PC-9 (cell line): ENCODE results near the gene TBPL1. TPM values are rescaled to one million over a fixed set of nuclear protein-coding genes. Genes with fewer than 3 reads are reported as not detected.

Experiments
- BruUV-seq: library from RNA; stranded (reverse); fragments of 400-500 nt; replicated peaks from 2 replicates; lab custom pipeline; 2021; lab: Mats Ljungman, UMichigan
- CTCF ChIA-PET: fragments of 300-600 bp; sonication (Branson Sonifier 250); formaldehyde crosslinking; loops from one replicate; lab custom pipeline; 2022; ENCODE audit warnings: antibody characterized with exemption; lab: Charles Lee
- POLR2A ChIA-PET: fragments of 300-600 bp; sonication (Branson Sonifier 250); formaldehyde crosslinking; loops from one replicate; lab custom pipeline; 2022; ENCODE audit warnings: antibody characterized with exemption; ENCODE audit not compliant: unreplicated experiment; lab: Charles Lee
- DNase-seq, 2 experiments: peaks; one replicate each; pipeline versions ENCODE4 v3.0.0 to v3.0.0-alpha.2; 2015 to 2022; ENCODE audit warnings: mixed read lengths in 1 of 2
- H2AFZ ChIP-seq: fragments of 200-600 bp; sonication (generic); 2 replicates; pipeline ENCODE4 v1.8.1; 2017; ENCODE audit warnings: antibody characterized with exemption
- H3F3A ChIP-seq: fragments of 200-600 bp; sonication (generic); 2 replicates; pipeline ENCODE4 v1.8.1; 2017; ENCODE audit warnings: antibody characterized with exemption, mild to moderate bottlenecking, low read depth; ENCODE audit not compliant: insufficient read depth
- H3K27ac ChIP-seq: fragments of 200-600 bp; sonication (generic); 2 replicates; pipeline ENCODE4 v1.6.1; 2016; ENCODE audit warnings: mixed run types
- H3K27me3 ChIP-seq: fragments of 200-600 bp; sonication (generic); 2 replicates; pipeline ENCODE4 v1.6.1; 2016; ENCODE audit warnings: low read depth, mixed run types; ENCODE audit not compliant: insufficient read depth
- H3K36me3 ChIP-seq: fragments of 200-600 bp; sonication (generic); 2 replicates; pipeline ENCODE4 v1.6.1; 2016; ENCODE audit warnings: low read depth, mixed run types
- H3K4me1 ChIP-seq: fragments of 200-600 bp; sonication (generic); replicated peaks from 2 replicates; pipeline ENCODE4 v1.6.1; 2016; ENCODE audit warnings: mixed run types; ENCODE audit not compliant: insufficient read depth
- H3K4me2 ChIP-seq: fragments of 200-600 bp; sonication (generic); 2 replicates; pipeline ENCODE4 v1.6.1; 2017; ENCODE audit warnings: mixed run types
- H3K4me3 ChIP-seq: fragments of 200-600 bp; sonication (generic); 2 replicates; pipeline ENCODE4 v1.6.1; 2016; ENCODE audit warnings: mixed run types
- H3K79me2 ChIP-seq: fragments of 200-600 bp; sonication (generic); 2 replicates; pipeline ENCODE4 v1.6.1; 2017; ENCODE audit warnings: low read depth, mixed run types
- H3K9me2 ChIP-seq: fragments of 200-600 bp; sonication (generic); 2 replicates; pipeline ENCODE4 v1.8.1; 2017; ENCODE audit warnings: mild to moderate bottlenecking; ENCODE audit not compliant: insufficient read depth
- H3K9me3 ChIP-seq: fragments of 200-600 bp; sonication (generic); 2 replicates; pipeline ENCODE4 v1.8.1; 2016; ENCODE audit warnings: low read depth; ENCODE audit not compliant: insufficient read depth
- H4K20me1 ChIP-seq: fragments of 200-600 bp; sonication (generic); 2 replicates; pipeline ENCODE4 v1.8.1; 2017; ENCODE audit not compliant: insufficient read depth
- EZH2 ChIP-seq: fragments of 200-600 bp; sonication (generic); IDR thresholded peaks from 2 replicates; pipeline ENCODE4 v1.8.0; 2017; ENCODE audit warnings: antibody characterized with exemption, low read depth
- intact Hi-C: fragments of 100-400 bp; cut with micrococcal nuclease; formaldehyde crosslinking; loops from one replicate; pipeline ENCODE4 v1.10.0; 2022; ENCODE audit not compliant: unreplicated experiment
- total RNA-seq: library from RNA; stranded (reverse); gene quantifications from 2 replicates; pipeline ENCODE4 v1.2.3, GENCODE V29; 2021
- TF ChIP-seq, protein P1 (sequence below): fragments of 200-600 bp; sonication (generic); conservative IDR thresholded peaks from 2 replicates; pipeline ENCODE4 v1.6.1; 2017; ENCODE audit warnings: mixed run types, antibody characterized with exemption, mild to moderate bottlenecking, moderate library complexity

The TBPL1 gene
- total RNA-seq, 1 experiment from 2014 or later, result 21.7 TPM

- CTCF ChIA-PET, result no interaction called here
- peak; percentile 72 to 84 for DNase-seq
- H2AFZ ChIP-seq, result no peak overlapping the region
- POLR2A ChIA-PET, result interaction anchor here (0.6 kb wide), 1 partner anchor 19 kb away, joined by 3 read pairs; no protein-coding TSS in a partner anchor
- H3K27ac ChIP-seq, result no peak overlapping the region
- no peaks in the 10 kb centered on the region for H3K79me2 ChIP-seq
- TF ChIP-seq, protein P1, sequence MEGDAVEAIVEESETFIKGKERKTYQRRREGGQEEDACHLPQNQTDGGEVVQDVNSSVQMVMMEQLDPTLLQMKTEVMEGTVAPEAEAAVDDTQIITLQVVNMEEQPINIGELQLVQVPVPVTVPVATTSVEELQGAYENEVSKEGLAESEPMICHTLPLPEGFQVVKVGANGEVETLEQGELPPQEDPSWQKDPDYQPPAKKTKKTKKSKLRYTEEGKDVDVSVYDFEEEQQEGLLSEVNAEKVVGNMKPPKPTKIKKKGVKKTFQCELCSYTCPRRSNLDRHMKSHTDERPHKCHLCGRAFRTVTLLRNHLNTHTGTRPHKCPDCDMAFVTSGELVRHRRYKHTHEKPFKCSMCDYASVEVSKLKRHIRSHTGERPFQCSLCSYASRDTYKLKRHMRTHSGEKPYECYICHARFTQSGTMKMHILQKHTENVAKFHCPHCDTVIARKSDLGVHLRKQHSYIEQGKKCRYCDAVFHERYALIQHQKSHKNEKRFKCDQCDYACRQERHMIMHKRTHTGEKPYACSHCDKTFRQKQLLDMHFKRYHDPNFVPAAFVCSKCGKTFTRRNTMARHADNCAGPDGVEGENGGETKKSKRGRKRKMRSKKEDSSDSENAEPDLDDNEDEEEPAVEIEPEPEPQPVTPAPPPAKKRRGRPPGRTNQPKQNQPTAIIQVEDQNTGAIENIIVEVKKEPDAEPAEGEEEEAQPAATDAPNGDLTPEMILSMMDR, result no peak
- TF ChIP-seq EZH2, result no peak
- no peaks in the 10 kb centered on the region for H3K27me3 ChIP-seq
- no peaks in the 10 kb centered on the region; the same call in 1 of the 2 replicates for H3F3A ChIP-seq
- intact Hi-C loops, result no loop called here
- H3K36me3 ChIP-seq, result no peaks in the 10 kb centered on the region
- H3K9me2 ChIP-seq, result no peaks in the 10 kb centered on the region
- no peak overlapping the region for H3K4me3 ChIP-seq
- H3K9me3 ChIP-seq, result peaks cover 4% of the 10 kb centered on the region; the same call in 1 of the 2 replicates
- peaks cover 19% of the 10 kb centered on the region for H3K4me1 ChIP-seq
- no TSS peak for BruUV-seq
- 0 out of 2 replicates have a peak overlapping the region, but pooled peaks have one; percentile 21 for H3K4me2 ChIP-seq
- H4K20me1 ChIP-seq, result no peaks in the 10 kb centered on the region
Observed at GRCh38 chr6:134007077-134007476, 54.1 kb downstream of the TBPL1 start.

GRCh38 chr6:134009876-134010275 is 56.9 kb downstream of the TBPL1 start:
- Histone ChIP-seq H3K27ac (no peak overlapping the region), H3K36me3 (no peaks in the 10 kb centered on the region), H3K4me3 (no peak overlapping the region), H2AFZ (no peak overlapping the region), H3K79me2 (no peaks in the 10 kb centered on the region), H3K9me2 (no peaks in the 10 kb centered on the region), H3K4me2 (no peak overlapping the region), H3K9me3 (peaks cover 4% of the 10 kb centered on the region), H3K4me1 (peaks cover 19% of the 10 kb centered on the region), H3K27me3 (no peaks in the 10 kb centered on the region), H4K20me1 (no peaks in the 10 kb centered on the region), H3F3A (no peaks in the 10 kb centered on the region; the same call in 1 of the 2 replicates)
- ChIA-PET CTCF (no interaction called here), POLR2A (no interaction called here)
- no TSS peak for BruUV-seq
- TF ChIP-seq EZH2, result no peak
- TF ChIP-seq, protein P1, result no peak
- DNase-seq, result no peak
- intact Hi-C loops, result no loop called here

GRCh38 chr6:134010400-134010799 is 57.4 kb downstream of the TBPL1 start:
- H3F3A ChIP-seq, result no peaks in the 10 kb centered on the region; the same call in none of the 2 replicates
- ChIA-PET CTCF (no interaction called here), POLR2A (no interaction called here)
- H4K20me1 ChIP-seq, result no peaks in the 10 kb centered on the region
- no peaks in the 10 kb centered on the region for H3K27me3 ChIP-seq
- H3K27ac ChIP-seq, result no peak overlapping the region
- no peak for DNase-seq
- no peaks in the 10 kb centered on the region for H3K9me2 ChIP-seq
- peaks cover 4% of the 10 kb centered on the region for H3K9me3 ChIP-seq
- H3K36me3 ChIP-seq, result no peaks in the 10 kb centered on the region
- H3K79me2 ChIP-seq, result no peaks in the 10 kb centered on the region
- H3K4me3 ChIP-seq, result no peak overlapping the region
- H3K4me1 ChIP-seq, result peaks cover 23% of the 10 kb centered on the region
- TF ChIP-seq, protein P1, result no peak
- TF ChIP-seq EZH2, result no peak
- H3K4me2 ChIP-seq, result no peak overlapping the region
- BruUV-seq, result no TSS peak
- intact Hi-C loops, result no loop called here
- no peak overlapping the region for H2AFZ ChIP-seq
